HG03175 (cell line): ENCODE data around the gene MAP1A.
A peak's percentile ranks its signal among the peaks of the same experiment; 100 is the strongest.

Experiments
- ATAC-seq: cut with Tn5 transposase; IDR thresholded peaks from one replicate; pipeline ENCODE4 v1.9.1; 2021; ENCODE audit warnings: mild to moderate bottlenecking, moderate library complexity; ENCODE audit not compliant: unreplicated experiment

MAP1A gene

GRCh38 chr15:43510200-43511011 lies 7.0 kb upstream of the MAP1A start:
- peak; percentile 95 for ATAC-seq

- ATAC-seq: peak; percentile 3
These were observed 6.2 kb upstream of the MAP1A start for GRCh38 chr15:43511012-43511885.

- no peak for ATAC-seq
These were observed 3.9 kb upstream of the MAP1A start for GRCh38 chr15:43513550-43513949.

- no peak for ATAC-seq
These were observed 3.0 kb upstream of the MAP1A start for GRCh38 chr15:43514241-43515057.

- ATAC-seq: no peak
These were observed 1.7 kb upstream of the MAP1A start for GRCh38 chr15:43515741-43516140.

- ATAC-seq: no peak
These were observed 1.2 kb upstream of the MAP1A start for GRCh38 chr15:43516185-43516584.

GRCh38 chr15:43516801-43517353 lies 531 bp upstream of the MAP1A start:
- ATAC-seq: no peak

- no peak for ATAC-seq
These were observed 871 bp downstream of the MAP1A start for GRCh38 chr15:43518197-43518761.

GRCh38 chr15:43519196-43519595 lies 1.8 kb downstream of the MAP1A start:
- no peak for ATAC-seq

- ATAC-seq: no peak
These were observed 2.7 kb downstream of the MAP1A start for GRCh38 chr15:43520138-43520537.

- no peak for ATAC-seq
These were observed 4.0 kb downstream of the MAP1A start for GRCh38 chr15:43521419-43521818.

- ATAC-seq: no peak
These were observed 4.8 kb downstream of the MAP1A start for GRCh38 chr15:43522247-43522646.

- no peak for ATAC-seq
These were observed 6.2 kb downstream of the MAP1A start for GRCh38 chr15:43523646-43524045.

GRCh38 chr15:43524254-43524845 lies 6.9 kb downstream of the MAP1A start:
- no peak for ATAC-seq

- no peak for ATAC-seq
These were observed 7.7 kb downstream of the MAP1A start for GRCh38 chr15:43525131-43525530.

GRCh38 chr15:43526261-43526930 lies 9.0 kb downstream of the MAP1A start:
- ATAC-seq: no peak

GRCh38 chr15:43527016-43527801 lies 9.8 kb downstream of the MAP1A start:
- no peak for ATAC-seq

GRCh38 chr15:43527802-43528541 lies 10.6 kb downstream of the MAP1A start:
- no peak for ATAC-seq
